Neural progenitor cell (in vitro differentiated cells): ENCODE results near the gene ZIC3. TPM values are rescaled to one million over a fixed set of nuclear protein-coding genes. Genes with fewer than 3 reads are reported as not detected.

Source experiments
- DNase-seq: peaks from one replicate; pipeline ENCODE4 v3.0.0-alpha.2; 2016; ENCODE audit warnings: low spot score
- H2AFZ ChIP-seq: fragments of 200-600 bp; sonication (generic); replicated peaks from 2 replicates; pipeline ENCODE4 v1.6.1; 2016; ENCODE audit warnings: antibody characterized with exemption
- H3F3A ChIP-seq: fragments of 200-600 bp; sonication (generic); 2 replicates; pipeline ENCODE4 v1.6.1; 2016; ENCODE audit warnings: antibody characterized with exemption, low read depth
- H3K27ac ChIP-seq: fragments of 200-600 bp; sonication (generic); 2 replicates; pipeline ENCODE4 v1.5.1; 2016; ENCODE audit warnings: mild to moderate bottlenecking
- H3K27me3 ChIP-seq: fragments of 200-600 bp; sonication (generic); 2 replicates; pipeline ENCODE4 v1.6.1; 2016; ENCODE audit warnings: mild to moderate bottlenecking, moderate library complexity
- H3K36me3 ChIP-seq: fragments of 200-600 bp; sonication (generic); 2 replicates; pipeline ENCODE4 v1.5.1; 2016
- H3K4me1 ChIP-seq: fragments of 200-600 bp; sonication (generic); 2 replicates; pipeline ENCODE4 v1.6.1; 2016; ENCODE audit warnings: mixed run types
- H3K4me2 ChIP-seq: fragments of 200-600 bp; sonication (generic); 2 replicates; pipeline ENCODE4 v1.6.1; 2016
- H3K4me3 ChIP-seq: fragments of 200-600 bp; sonication (generic); 2 replicates; pipeline ENCODE4 v1.5.1; 2016
- H3K79me2 ChIP-seq: fragments of 200-600 bp; sonication (generic); 2 replicates; pipeline ENCODE4 v1.6.1; 2016; ENCODE audit warnings: low read depth
- H3K9ac ChIP-seq: fragments of 200-600 bp; sonication (generic); 2 replicates; pipeline ENCODE4 v1.6.1; 2016
- H3K9me3 ChIP-seq: fragments of 200-600 bp; sonication (generic); 2 replicates; pipeline ENCODE4 v1.5.1; 2016; ENCODE audit warnings: low read depth
- H4K20me1 ChIP-seq: fragments of 200-600 bp; sonication (generic); 2 replicates; pipeline ENCODE4 v1.6.1; 2016; ENCODE audit warnings: low read depth
- H3K27ac Mint-ChIP-seq: 3 replicates; pipeline ENCODE4 v1.8.0; 2021; ENCODE audit warnings: mixed read lengths
- H3K27me3 Mint-ChIP-seq: 2 replicates; pipeline ENCODE4 v1.8.0; 2022; ENCODE audit warnings: low read depth, mild to moderate bottlenecking, inconsistent platforms, moderate library complexity, mixed read lengths; ENCODE audit not compliant: insufficient read depth
- H3K36me3 Mint-ChIP-seq: 3 replicates; pipeline ENCODE4 v1.8.0; 2021; ENCODE audit warnings: mixed read lengths
- H3K4me1 Mint-ChIP-seq: 3 replicates; pipeline ENCODE4 v1.8.0; 2021; ENCODE audit warnings: mixed read lengths
- H3K4me3 Mint-ChIP-seq: 3 replicates; pipeline ENCODE4 v1.8.0; 2021; ENCODE audit warnings: mild to moderate bottlenecking, moderate library complexity, mixed read lengths
- H3K9me3 Mint-ChIP-seq: 3 replicates; pipeline ENCODE4 v1.8.0; 2020; ENCODE audit warnings: mixed read lengths
- CTCF ChIP-seq: fragments of 200-600 bp; sonication (generic); IDR thresholded peaks from 2 replicates; pipeline ENCODE4 v1.5.1; 2017; ENCODE audit warnings: antibody characterized with exemption, mild to moderate bottlenecking
- EZH2 ChIP-seq: fragments of 200-600 bp; sonication (generic); IDR thresholded peaks from 2 replicates; pipeline ENCODE4 v1.6.1; 2017; ENCODE audit warnings: antibody characterized with exemption, mild to moderate bottlenecking, moderate library complexity
- EZH2phosphoT487 ChIP-seq: fragments of 200-600 bp; sonication (generic); IDR thresholded peaks from 2 replicates; pipeline ENCODE4 v1.6.1; 2017; ENCODE audit warnings: antibody characterized with exemption
- total RNA-seq: library from RNA; depleted of rRNA; stranded (reverse); fragments of >200 nt; gene quantifications from 2 replicates; pipeline ENCODE4 v1.2.3, GENCODE V29; 2015; ENCODE audit warnings: low replicate concordance

Gene ZIC3
- total RNA-seq, result 2.6 and 3.4 TPM in 2 replicates

- Histone ChIP-seq H3K4me2 (peak within 1 kb of the TSS; percentile 84), H4K20me1 (peaks cover 17% of the 10 kb centered on the region), H3K27ac (no peak within 1 kb of the TSS), H3K36me3 (no peaks in the 10 kb centered on the region), H3K9me3 (no peaks in the 10 kb centered on the region), H3F3A (peaks cover 24% of the 10 kb centered on the region), H2AFZ (peak within 1 kb of the TSS; percentile 23), H3K4me3 (peak within 1 kb of the TSS; percentile 65), H3K4me1 (peaks cover 23% of the 10 kb centered on the region), H3K9ac (no peak within 1 kb of the TSS), H3K79me2 (peaks cover 59% of the 10 kb centered on the region), H3K27me3 (peaks cover 74% of the 10 kb centered on the region)
- TF ChIP-seq EZH2 (no peak), EZH2phosphoT487 (no peak), CTCF (no peak)
- peak; percentile 88 for DNase-seq
- H3K4me3 Mint-ChIP-seq, result peak within 1 kb of the TSS; percentile 100
- peaks cover 35% of the 10 kb centered on the region for H3K36me3 Mint-ChIP-seq
- peak within 1 kb of the TSS; percentile 97 for H3K27ac Mint-ChIP-seq
- peaks cover 47% of the 10 kb centered on the region for H3K4me1 Mint-ChIP-seq
- peaks cover 9% of the 10 kb centered on the region for H3K9me3 Mint-ChIP-seq
- peaks cover 26% of the 10 kb centered on the region for H3K27me3 Mint-ChIP-seq
Observed at GRCh38 chrX:137565921-137566745, at the start of gene ZIC3. Gene ZIC3 (plus strand): TSS chrX:137566127. CDS start chrX:137566692, 565 bp downstream.

- Histone ChIP-seq H3K9me3 (no peaks in the 10 kb centered on the region), H3K36me3 (no peaks in the 10 kb centered on the region), H3K4me2 (no peak overlapping the region), H3K4me1 (no peaks in the 10 kb centered on the region), H3F3A (no peaks in the 10 kb centered on the region), H3K27me3 (no peaks in the 10 kb centered on the region), H3K9ac (no peak overlapping the region), H3K27ac (no peak overlapping the region), H2AFZ (no peak overlapping the region), H3K4me3 (no peak overlapping the region), H3K79me2 (no peaks in the 10 kb centered on the region), H4K20me1 (no peaks in the 10 kb centered on the region)
- no peak for TF ChIP-seq EZH2
- no peak for TF ChIP-seq EZH2phosphoT487
- no peak for TF ChIP-seq CTCF
- Mint-ChIP-seq H3K27me3 (no peaks in the 10 kb centered on the region), H3K4me1 (peaks cover 12% of the 10 kb centered on the region), H3K27ac (no peak overlapping the region), H3K36me3 (no peaks in the 10 kb centered on the region), H3K9me3 (no peaks in the 10 kb centered on the region), H3K4me3 (no peak overlapping the region)
- no peak for DNase-seq
Observed at GRCh38 chrX:137519459-137519858, 46.5 kb upstream of the ZIC3 start.

- peaks cover 77% of the 10 kb centered on the region for H3K27me3 ChIP-seq
Observed at GRCh38 chrX:137545711-137546651, 19.9 kb upstream of the ZIC3 start.

More at GRCh38 chrX:137545711-137546651, 19.9 kb upstream of the ZIC3 start:
- H3K9me3 ChIP-seq, result no peaks in the 10 kb centered on the region
- TF ChIP-seq EZH2 (peak; percentile 72), EZH2phosphoT487 (no peak)
- Mint-ChIP-seq H3K27me3 (peaks cover 22% of the 10 kb centered on the region), H3K9me3 (peaks cover 5% of the 10 kb centered on the region), H3K27ac (no peak overlapping the region), H3K4me1 (peaks cover 21% of the 10 kb centered on the region), H3K36me3 (peaks cover 12% of the 10 kb centered on the region), H3K4me3 (peak overlapping the region; percentile 48)
- no peak overlapping the region for H3K27ac ChIP-seq
- no peak overlapping the region for H2AFZ ChIP-seq
- H3K4me2 ChIP-seq, result no peak overlapping the region
- H4K20me1 ChIP-seq, result no peaks in the 10 kb centered on the region
- H3K4me3 ChIP-seq, result no peak overlapping the region
- peaks cover 23% of the 10 kb centered on the region for H3F3A ChIP-seq
- peaks cover 11% of the 10 kb centered on the region for H3K4me1 ChIP-seq
- DNase-seq, result peak; percentile 48
- no peak overlapping the region for H3K9ac ChIP-seq
- H3K36me3 ChIP-seq, result no peaks in the 10 kb centered on the region
- no peaks in the 10 kb centered on the region for H3K79me2 ChIP-seq
